H9 (cell line): ENCODE data around the gene SYNE2. TPM values are rescaled to one million over a fixed set of nuclear protein-coding genes. Genes with fewer than 3 reads are reported as not detected.
A peak's percentile ranks its signal among the peaks of the same experiment; 100 is the strongest.
"Not testable (repeated sequence)": the region's sequence is repeated elsewhere in the genome, so short reads cannot be mapped to it uniquely, and the experiment has no call there.

Source experiments
- DNase-seq: peaks from one replicate; pipeline ENCODE4 v3.0.0-alpha.2; 2017
- H2AFZ ChIP-seq: one replicate; pipeline ENCODE4 v1.6.1; 2013; ENCODE audit warnings: mild to moderate bottlenecking, low read length, control low read depth, moderate library complexity
- H2AK5ac ChIP-seq: 2 replicates; pipeline ENCODE4 v1.6.1; 2013; ENCODE audit warnings: low read length, control low read depth, mixed read lengths; ENCODE audit not compliant: insufficient read length
- H2BK120ac ChIP-seq: one replicate; pipeline ENCODE4 v1.6.1; 2013; ENCODE audit warnings: low read depth, mild to moderate bottlenecking, low read length, control low read depth, inconsistent platforms; ENCODE audit not compliant: poor library complexity, severe bottlenecking
- H2BK12ac ChIP-seq: 2 replicates; pipeline ENCODE4 v1.6.1; 2013; ENCODE audit warnings: low read length, control low read depth, mixed read lengths, low read depth; ENCODE audit not compliant: insufficient read length
- H2BK15ac ChIP-seq: 2 replicates; pipeline ENCODE4 v1.6.1; 2013; ENCODE audit warnings: low read depth, low read length, control low read depth
- H2BK20ac ChIP-seq: one replicate; pipeline ENCODE4 v1.6.1; 2013; ENCODE audit warnings: low read depth, mild to moderate bottlenecking, low read length, control low read depth, inconsistent platforms; ENCODE audit not compliant: poor library complexity, severe bottlenecking
- H2BK5ac ChIP-seq: 2 replicates; pipeline ENCODE4 v1.6.1; 2013; ENCODE audit warnings: low read length, control low read depth, mixed read lengths; ENCODE audit not compliant: insufficient read length
- H3K14ac ChIP-seq: 2 replicates; pipeline ENCODE4 v1.6.1; 2013; ENCODE audit warnings: low read length, control low read depth; ENCODE audit not compliant: insufficient read depth
- H3K18ac ChIP-seq: 2 replicates; pipeline ENCODE4 v1.6.1; 2013; ENCODE audit warnings: low read depth, mild to moderate bottlenecking, mixed read lengths, low read length, control low read depth; ENCODE audit not compliant: insufficient read length
- H3K23ac ChIP-seq: 2 replicates; pipeline ENCODE4 v1.6.1; 2013; ENCODE audit warnings: low read length, control low read depth, mixed read lengths, low read depth; ENCODE audit not compliant: insufficient read length
- H3K23me2 ChIP-seq: 2 replicates; pipeline ENCODE4 v1.6.1; 2013; ENCODE audit warnings: low read depth, mild to moderate bottlenecking, mixed read lengths, low read length, control low read depth; ENCODE audit not compliant: insufficient read length, poor library complexity, severe bottlenecking
- H3K27ac ChIP-seq: 2 replicates; pipeline ENCODE4 v1.5.1; 2013; ENCODE audit warnings: low read length, control low read depth, mixed read lengths, low read depth; ENCODE audit not compliant: insufficient read length
- H3K27me3 ChIP-seq: 2 replicates; pipeline ENCODE4 v1.6.1; 2013; ENCODE audit warnings: low read length, control low read depth, inconsistent platforms; ENCODE audit not compliant: insufficient read depth
- H3K4ac ChIP-seq: 2 replicates; pipeline ENCODE4 v1.6.1; 2013; ENCODE audit warnings: low read depth, mild to moderate bottlenecking, control low read depth, inconsistent platforms, low read length, moderate library complexity
- H3K4me1 ChIP-seq: 2 replicates; pipeline ENCODE4 v1.6.1; 2013; ENCODE audit warnings: low read length, control low read depth, inconsistent platforms; ENCODE audit not compliant: insufficient read depth
- H3K4me2 ChIP-seq: 2 replicates; pipeline ENCODE4 v1.6.1; 2013; ENCODE audit warnings: low read length, control low read depth, mixed read lengths; ENCODE audit not compliant: insufficient read length, insufficient read depth
- H3K56ac ChIP-seq: 2 replicates; pipeline ENCODE4 v1.6.1; 2013; ENCODE audit warnings: low read depth, mild to moderate bottlenecking, mixed read lengths, low read length, control low read depth; ENCODE audit not compliant: insufficient read length
- H3K79me1 ChIP-seq: 2 replicates; pipeline ENCODE4 v1.6.1; 2013; ENCODE audit warnings: low read depth, mild to moderate bottlenecking, moderate library complexity, low read length, control low read depth, inconsistent platforms; ENCODE audit not compliant: insufficient read depth, poor library complexity, severe bottlenecking
- H3K79me2 ChIP-seq: 2 replicates; pipeline ENCODE4 v1.6.1; 2013; ENCODE audit warnings: low read length, control low read depth, inconsistent platforms; ENCODE audit not compliant: insufficient read depth
- H3K9ac ChIP-seq: 2 replicates; pipeline ENCODE4 v1.6.1; 2013; ENCODE audit warnings: low read length, control low read depth, mixed read lengths; ENCODE audit not compliant: insufficient read length; ENCODE audit errors: extremely low read depth
- H3K9me3 ChIP-seq: one replicate; pipeline ENCODE4 v1.6.1; 2013; ENCODE audit warnings: low read depth, low read length, inconsistent platforms; ENCODE audit not compliant: control insufficient read depth
- H3T11ph ChIP-seq: one replicate; pipeline ENCODE4 v1.6.1; 2013; ENCODE audit warnings: mild to moderate bottlenecking, low read length, control low read depth, inconsistent platforms
- H4K20me1 ChIP-seq: one replicate; pipeline ENCODE4 v1.6.1; 2013; ENCODE audit not compliant: control insufficient read depth, insufficient read length, insufficient read depth
- H4K5ac ChIP-seq: 2 replicates; pipeline ENCODE4 v1.6.1; 2013; ENCODE audit warnings: low read depth, mild to moderate bottlenecking, mixed read lengths, low read length, control low read depth; ENCODE audit not compliant: insufficient read length
- H4K8ac ChIP-seq: replicated peaks from 2 replicates; pipeline ENCODE4 v1.6.1; 2013; ENCODE audit warnings: low read length, control low read depth, mixed read lengths, low read depth; ENCODE audit not compliant: insufficient read length
- H4K91ac ChIP-seq: 2 replicates; pipeline ENCODE4 v1.6.1; 2013; ENCODE audit warnings: low read depth, mild to moderate bottlenecking, moderate library complexity, mixed read lengths, low read length, control low read depth; ENCODE audit not compliant: insufficient read length
- H3K27ac Mint-ChIP-seq, 3 experiments: 2 replicates in 2 of 3; 3 replicates in 1 of 3; pipeline ENCODE4 v1.8.0; 2020 to 2021; ENCODE audit warnings: mixed read lengths in 3 of 3, mild to moderate bottlenecking in 1 of 3, moderate library complexity in 1 of 3
- H3K27me3 Mint-ChIP-seq: 2 replicates; pipeline ENCODE4 v1.8.0; 2021; ENCODE audit warnings: low read depth, mild to moderate bottlenecking, moderate library complexity, mixed read lengths
- H3K36me3 Mint-ChIP-seq, 3 experiments: 2 replicates in 2 of 3; 3 replicates in 1 of 3; pipeline ENCODE4 v1.8.0; 2020 to 2021; ENCODE audit warnings: low read depth in 3 of 3, mixed read lengths in 3 of 3; ENCODE audit not compliant: insufficient read depth in 1 of 3
- H3K4me1 Mint-ChIP-seq, 2 experiments: 2 replicates each; pipeline ENCODE4 v1.8.0; 2020; ENCODE audit warnings: mixed read lengths in 2 of 2
- H3K4me3 Mint-ChIP-seq, 2 experiments: 2 replicates in 1 of 2; 3 replicates in 1 of 2; pipeline ENCODE4 v1.8.0; 2020 to 2021; ENCODE audit warnings: mild to moderate bottlenecking in 2 of 2, mixed read lengths in 2 of 2, moderate library complexity in 1 of 2
- H3K9me3 Mint-ChIP-seq, 2 experiments: 2 replicates in 1 of 2; 3 replicates in 1 of 2; pipeline ENCODE4 v1.8.0; 2020; ENCODE audit warnings: mild to moderate bottlenecking in 2 of 2, mixed read lengths in 2 of 2, moderate library complexity in 1 of 2
- CTCF ChIP-seq: fragments of 200-600 bp; sonication (generic); conservative IDR thresholded peaks from 3 replicates; pipeline ENCODE4 v1.8.0; 2021; ENCODE audit warnings: antibody characterized with exemption, mild to moderate bottlenecking
- WGBS: extraction: QIAGEN DNeasy Blood & Tissue Kit; methylation state at CpG from one replicate; pipeline ENCODE4 v1.1.7; 2013; ENCODE audit warnings: missing lambda C conversion rate, low lambda C conversion rate, mixed read lengths; ENCODE audit not compliant: insufficient read length; ENCODE audit errors: extremely low coverage; 5-methylcytosine and 5-hydroxymethylcytosine counted together
- total RNA-seq: library from RNA; stranded (reverse); gene quantifications from 2 replicates; pipeline ENCODE4 v1.2.1, GENCODE V29; 2021

The SYNE2 gene
- total RNA-seq, 1 experiment from 2014 or later = 43.3 TPM

DNA sequence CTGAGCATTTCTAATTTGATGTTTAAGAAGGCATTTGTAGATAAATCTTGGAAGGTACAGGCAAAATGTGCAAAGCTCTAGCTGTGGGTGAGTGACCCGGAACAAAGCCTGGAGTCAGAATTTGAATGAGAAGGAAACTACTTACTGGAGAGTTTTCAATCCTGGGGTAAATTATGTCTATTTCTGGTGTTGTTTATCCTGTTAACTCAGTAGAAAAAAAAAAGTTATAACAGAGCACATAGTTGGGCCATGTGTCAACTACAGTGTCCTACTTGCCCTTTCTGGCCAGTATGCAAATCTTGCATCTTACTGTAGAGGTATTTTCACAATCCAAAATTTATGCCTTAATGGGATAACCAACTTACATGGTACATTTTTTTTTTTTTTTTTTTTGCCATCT lies 182.3 kb downstream of the SYNE2 start:
- no peak overlapping the region for H2BK20ac ChIP-seq
- H3K4me2 ChIP-seq = no peak overlapping the region
- no peaks in the 10 kb centered on the region for H3K27me3 ChIP-seq
- peaks cover 33 to 40% (median 39%) of the 10 kb centered on the region in 3 experiments for H3K36me3 Mint-ChIP-seq
- H4K20me1 ChIP-seq = no peaks in the 10 kb centered on the region
- no peak overlapping the region for H2BK120ac ChIP-seq
- no peak overlapping the region for H3K27ac ChIP-seq
- no peaks in the 10 kb centered on the region for H3K4me1 ChIP-seq
- H3K79me1 ChIP-seq = no peaks in the 10 kb centered on the region
- no peak for DNase-seq
- no peak overlapping the region for H2BK15ac ChIP-seq
- no peak overlapping the region for H4K5ac ChIP-seq
- H3K79me2 ChIP-seq = no peaks in the 10 kb centered on the region
- no peak overlapping the region for H2AK5ac ChIP-seq
- H4K8ac ChIP-seq = no peak overlapping the region
- no peak overlapping the region for H3K18ac ChIP-seq
- no peak overlapping the region for H2BK12ac ChIP-seq
- H3K9me3 Mint-ChIP-seq = peaks cover 18 to 20% of the 10 kb centered on the region in 2 experiments
- peak overlapping the region in 2 of 3 experiments; percentile 55 to 80; a peak in 2 of 7 replicates for H3K27ac Mint-ChIP-seq
- no peak overlapping the region for H3T11ph ChIP-seq
- no peak overlapping the region for H3K56ac ChIP-seq
- no peak overlapping the region for H3K4me3 Mint-ChIP-seq
- no peaks in the 10 kb centered on the region for H3K27me3 Mint-ChIP-seq
- H3K9me3 ChIP-seq = peaks cover 4% of the 10 kb centered on the region
- peaks cover 11 to 16% of the 10 kb centered on the region in 2 experiments for H3K4me1 Mint-ChIP-seq
- no peak overlapping the region for H3K23ac ChIP-seq
- no peak overlapping the region for H3K14ac ChIP-seq
- TF ChIP-seq CTCF = no peak
- no peaks in the 10 kb centered on the region for H3K23me2 ChIP-seq
- no peak overlapping the region for H2BK5ac ChIP-seq
- H4K91ac ChIP-seq = no peak overlapping the region
- no peak overlapping the region for H3K9ac ChIP-seq
- WGBS = no CpG with 5 or more reads among the region's 1 CpG
- no peak overlapping the region for H3K4ac ChIP-seq
- H2AFZ ChIP-seq = no peak overlapping the region

GRCh38 chr14:64037869-64038745 lies 185.3 kb downstream of the SYNE2 start:
- Mint-ChIP-seq H3K4me1 (peaks cover 14 to 16% of the 10 kb centered on the region in 2 experiments), H3K36me3 (peaks cover 38 to 44% (median 44%) of the 10 kb centered on the region in 3 experiments), H3K9me3 (peaks cover 27 to 28% of the 10 kb centered on the region in 2 experiments)
- H3K4me3 Mint-ChIP-seq, H3K79me1 ChIP-seq, H3K27ac ChIP-seq, H2AFZ ChIP-seq, H4K91ac ChIP-seq, H2BK5ac ChIP-seq, H2AK5ac ChIP-seq, H4K20me1 ChIP-seq, H4K8ac ChIP-seq, H3K56ac ChIP-seq, H2BK20ac ChIP-seq, H3K18ac ChIP-seq, H3K79me2 ChIP-seq, H3K27me3 Mint-ChIP-seq, H3K27me3 ChIP-seq, H2BK120ac ChIP-seq, H3K4me1 ChIP-seq, H3K4ac ChIP-seq, H2BK12ac ChIP-seq, H3K4me2 ChIP-seq, H4K5ac ChIP-seq, H3K9me3 ChIP-seq, H3K23ac ChIP-seq, H3K9ac ChIP-seq, H3T11ph ChIP-seq, H3K14ac ChIP-seq, H3K23me2 ChIP-seq, H2BK15ac ChIP-seq, H3K27ac Mint-ChIP-seq, DNase-seq: not testable (repeated sequence)
- WGBS = no CpG with 5 or more reads among the region's 66 CpGs
